Fibroblast of pulmonary artery (primary cell): ENCODE results near the gene NRN1.
"Not testable (repeated sequence)": the region's sequence is repeated elsewhere in the genome, so short reads cannot be mapped to it uniquely, and the experiment has no call there.

ENCODE experiments used
- DNase-seq: peaks from one replicate; pipeline ENCODE4 v3.0.0-alpha.2; 2010; ENCODE audit warnings: low read depth
- H3K4me3 ChIP-seq: replicated peaks from 2 replicates; pipeline ENCODE4 v1.5.1; 2011; ENCODE audit warnings: low read depth, mild to moderate bottlenecking, control low read depth, low read length, moderate library complexity
- TF ChIP-seq, protein P1 (sequence below): IDR thresholded peaks from 2 replicates; pipeline ENCODE4 v1.5.1; 2011; ENCODE audit warnings: mild to moderate bottlenecking, control low read depth, low read length, inconsistent platforms; ENCODE audit errors: missing control alignments

NRN1 gene

DNA sequence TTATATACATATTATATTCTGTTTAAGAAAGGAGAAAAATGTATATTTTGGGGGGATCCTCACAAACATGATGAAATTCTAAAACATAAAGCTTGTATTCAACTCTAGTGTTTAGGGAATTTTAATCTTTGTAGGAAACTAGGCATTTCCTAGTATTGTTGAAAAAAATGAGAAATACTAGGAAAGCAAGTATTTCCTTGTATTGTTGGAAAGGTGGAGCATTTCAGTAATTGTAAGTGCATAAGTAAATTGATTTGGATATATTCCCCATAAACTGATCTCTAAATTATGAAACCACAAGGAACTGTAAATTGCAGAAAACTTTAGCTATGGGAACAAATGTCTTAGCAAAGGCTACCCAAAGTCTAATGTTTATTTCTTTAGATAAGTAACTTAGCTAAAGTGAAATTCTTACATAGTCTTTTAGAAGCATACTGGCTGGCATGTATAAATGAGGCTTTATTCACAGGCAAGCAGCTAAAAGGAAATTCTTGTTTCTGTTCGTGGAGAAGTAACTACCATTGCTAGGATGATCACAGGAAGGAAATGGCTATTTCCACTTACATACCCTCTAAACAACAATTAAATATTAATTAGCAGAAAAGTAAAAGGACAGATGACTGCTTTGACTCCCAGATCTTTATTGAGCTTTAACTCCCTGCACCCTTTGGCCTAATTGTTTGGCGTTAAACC lies 19.9 kb upstream of the NRN1 start:
- no peak overlapping the region for H3K4me3 ChIP-seq
- no peak for DNase-seq
- TF ChIP-seq, protein P1, sequence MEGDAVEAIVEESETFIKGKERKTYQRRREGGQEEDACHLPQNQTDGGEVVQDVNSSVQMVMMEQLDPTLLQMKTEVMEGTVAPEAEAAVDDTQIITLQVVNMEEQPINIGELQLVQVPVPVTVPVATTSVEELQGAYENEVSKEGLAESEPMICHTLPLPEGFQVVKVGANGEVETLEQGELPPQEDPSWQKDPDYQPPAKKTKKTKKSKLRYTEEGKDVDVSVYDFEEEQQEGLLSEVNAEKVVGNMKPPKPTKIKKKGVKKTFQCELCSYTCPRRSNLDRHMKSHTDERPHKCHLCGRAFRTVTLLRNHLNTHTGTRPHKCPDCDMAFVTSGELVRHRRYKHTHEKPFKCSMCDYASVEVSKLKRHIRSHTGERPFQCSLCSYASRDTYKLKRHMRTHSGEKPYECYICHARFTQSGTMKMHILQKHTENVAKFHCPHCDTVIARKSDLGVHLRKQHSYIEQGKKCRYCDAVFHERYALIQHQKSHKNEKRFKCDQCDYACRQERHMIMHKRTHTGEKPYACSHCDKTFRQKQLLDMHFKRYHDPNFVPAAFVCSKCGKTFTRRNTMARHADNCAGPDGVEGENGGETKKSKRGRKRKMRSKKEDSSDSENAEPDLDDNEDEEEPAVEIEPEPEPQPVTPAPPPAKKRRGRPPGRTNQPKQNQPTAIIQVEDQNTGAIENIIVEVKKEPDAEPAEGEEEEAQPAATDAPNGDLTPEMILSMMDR: no peak

DNA sequence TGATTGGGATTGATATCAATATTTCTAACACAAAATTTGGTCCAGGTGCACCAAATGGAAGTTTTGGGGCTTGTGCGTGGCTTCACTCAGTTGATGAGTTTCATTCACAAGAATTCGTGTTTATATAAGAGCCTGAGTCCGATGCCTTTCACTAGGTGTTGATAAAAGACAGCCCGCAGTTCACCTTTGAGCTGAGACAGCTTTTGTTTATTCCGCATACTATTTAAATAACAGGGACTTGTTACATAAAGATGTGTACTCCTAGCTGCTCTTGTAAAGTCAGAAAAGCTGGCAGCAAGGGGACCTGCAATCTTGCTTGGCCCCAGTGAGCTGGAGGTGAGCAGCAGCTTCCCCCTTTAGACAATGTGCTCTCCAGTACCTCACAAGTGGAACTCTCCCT lies 19.0 kb upstream of the NRN1 start:
- H3K4me3 ChIP-seq: no peak overlapping the region
- TF ChIP-seq, protein P1: no peak
- DNase-seq: no peak

DNA sequence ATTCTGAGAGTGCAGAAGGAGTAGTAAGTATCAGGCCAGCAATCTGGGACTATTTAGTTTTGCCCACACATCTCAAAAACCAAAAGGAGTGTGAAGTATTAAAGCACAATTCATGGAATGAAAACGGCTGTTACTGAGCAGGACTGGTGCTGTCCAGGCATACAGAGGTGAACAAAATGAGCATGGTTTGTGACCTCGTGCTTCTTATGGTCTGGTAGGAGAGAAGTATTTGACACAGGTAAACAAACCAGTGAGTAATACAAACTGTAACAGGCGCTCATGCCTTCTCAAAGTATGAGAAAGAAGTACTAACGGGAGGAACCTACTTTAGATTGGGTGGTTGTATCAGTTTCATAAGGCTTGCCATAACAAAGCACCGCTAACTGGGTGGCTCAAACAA lies 17.5 kb upstream of the NRN1 start:
- DNase-seq: no peak
- TF ChIP-seq, protein P1: no peak
- no peak overlapping the region for H3K4me3 ChIP-seq

DNA sequence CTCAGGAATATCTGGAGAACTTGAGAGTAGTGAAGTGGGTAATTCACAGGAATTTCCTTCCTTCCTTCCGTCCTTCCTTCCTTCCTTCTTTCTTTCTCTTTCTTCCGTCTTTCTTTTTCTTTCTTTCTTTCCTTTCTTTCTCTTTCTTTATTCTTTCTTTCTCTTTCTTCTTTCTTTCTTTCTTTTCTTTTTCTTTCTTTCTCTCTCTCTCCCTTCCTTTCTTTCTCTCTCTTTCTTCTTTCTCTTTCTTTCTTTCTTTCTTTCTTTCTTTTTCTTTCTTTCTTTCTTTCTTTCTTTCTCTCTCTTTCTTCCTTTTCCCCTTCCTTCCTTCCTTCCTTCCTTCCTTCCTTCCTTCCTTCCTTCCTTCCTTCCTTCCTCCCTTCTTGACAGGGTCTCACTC lies 16.1 kb upstream of the NRN1 start:
- not testable (repeated sequence) for H3K4me3 ChIP-seq, DNase-seq

DNA sequence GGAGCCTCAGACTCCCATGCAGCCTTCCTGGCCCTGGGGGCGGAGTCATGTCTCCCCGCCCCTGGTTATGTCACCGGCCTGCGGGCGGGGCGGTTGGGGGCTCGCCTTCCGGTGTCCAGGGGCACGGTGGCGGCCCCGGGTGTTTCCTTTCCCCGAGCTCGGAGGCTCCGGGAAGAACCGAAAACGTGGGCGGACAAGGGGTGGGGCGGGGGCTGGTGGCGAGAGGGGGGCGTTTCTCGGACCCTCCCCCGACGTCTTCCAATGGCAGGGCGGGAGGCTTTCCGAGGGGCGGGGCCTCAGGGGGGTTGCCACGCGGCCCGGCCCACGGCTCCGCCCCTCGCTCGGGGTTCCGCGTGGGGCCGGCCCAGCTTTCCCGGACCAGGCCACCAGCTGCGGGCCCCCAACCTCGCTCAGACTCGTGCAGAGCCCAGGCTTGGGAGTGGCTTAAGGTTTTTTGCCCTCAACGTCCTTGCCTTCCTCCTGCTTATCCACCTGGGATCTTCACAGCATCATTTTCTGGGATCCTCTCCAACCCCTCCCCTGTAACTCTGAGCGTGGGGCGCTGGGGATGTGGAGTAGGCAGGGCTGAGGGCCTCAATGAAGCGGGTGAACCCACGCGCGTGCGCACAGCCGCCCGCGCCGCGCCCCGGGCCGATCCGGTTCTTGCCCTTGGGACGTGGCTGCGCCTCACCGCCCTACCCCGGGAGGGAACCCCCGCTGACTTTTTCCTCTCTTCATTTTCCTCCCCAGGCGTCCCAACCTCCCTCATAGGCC lies 2.1 kb upstream of the NRN1 start:
- peak overlapping the region; percentile 31 for H3K4me3 ChIP-seq
- TF ChIP-seq, protein P1: no peak
- no peak for DNase-seq

DNA sequence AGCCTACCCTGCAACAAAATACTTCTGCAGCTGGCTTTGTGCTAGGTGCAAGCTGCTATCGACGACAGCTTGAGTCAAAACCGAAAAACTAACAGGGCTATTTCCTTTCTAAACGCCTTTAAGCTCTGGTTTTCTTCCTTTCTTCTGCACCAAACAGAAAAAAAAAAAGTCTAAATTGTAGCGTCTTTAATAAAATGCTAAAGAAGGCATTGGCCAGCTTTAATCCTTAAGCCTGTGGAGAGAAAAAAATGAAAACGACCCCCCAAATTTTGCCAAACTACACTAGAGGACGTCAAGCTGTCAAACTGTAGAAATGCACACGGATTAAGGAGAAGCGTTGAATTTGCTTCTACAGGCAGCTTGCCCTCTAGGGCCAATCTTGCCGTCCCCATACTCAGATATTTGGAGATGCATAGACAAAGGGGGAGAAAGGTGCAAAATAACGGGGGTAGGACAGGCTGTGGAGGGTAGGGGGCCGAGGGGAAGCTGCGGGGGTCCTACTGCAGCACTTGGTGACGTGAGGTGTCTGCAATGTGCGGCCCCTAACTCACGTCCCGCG lies 1.4 kb upstream of the NRN1 start:
- TF ChIP-seq, protein P1: no peak
- peak overlapping the region; percentile 31 for H3K4me3 ChIP-seq
- no peak for DNase-seq

DNA sequence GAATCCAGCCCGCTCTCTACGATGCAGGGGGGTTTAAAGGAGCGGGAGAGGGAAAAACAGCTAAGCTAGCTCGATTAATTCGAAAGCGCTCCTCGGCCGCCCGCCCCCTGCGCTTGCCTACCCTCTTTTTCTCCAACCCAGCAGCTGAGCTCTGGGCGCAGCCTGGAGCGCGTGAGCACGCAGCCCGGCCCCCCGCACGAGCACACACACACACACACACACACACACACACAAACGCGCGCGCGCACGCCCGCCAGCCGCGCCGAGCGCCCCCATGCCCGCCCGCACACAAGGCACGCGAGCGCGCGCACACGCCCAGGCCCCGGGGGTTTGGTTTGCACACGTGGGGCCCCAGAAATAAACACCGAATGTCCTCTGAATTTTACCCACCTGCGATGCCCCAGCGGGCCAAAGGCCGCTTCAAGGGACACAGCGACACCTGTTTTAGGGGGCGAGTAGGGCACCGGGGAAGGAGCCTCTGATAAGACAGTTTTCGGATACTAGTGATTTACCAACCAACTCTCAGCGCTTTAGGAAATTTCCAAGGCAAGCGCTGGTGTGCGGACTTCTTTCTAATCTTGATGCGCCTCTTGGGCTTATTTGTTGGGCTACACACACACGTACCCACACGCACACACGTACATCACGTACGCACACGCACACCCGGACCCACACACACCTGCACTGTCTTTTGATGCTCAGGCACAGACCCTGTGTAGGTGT lies 802 bp upstream of the NRN1 start:
- TF ChIP-seq, protein P1: no peak
- no peak for DNase-seq
- no peak overlapping the region for H3K4me3 ChIP-seq
